Central memory CD8-positive, alpha-beta T cell (primary cell): ENCODE results near the gene EGLN2.
A peak's percentile ranks its signal among the peaks of the same experiment; 100 is the strongest.
"Not testable (repeated sequence)": the region's sequence is repeated elsewhere in the genome, so short reads cannot be mapped to it uniquely, and the experiment has no call there.

Experiments used
- ATAC-seq: fragments of 150-1000 bp; cut with Tn5 transposase; replicated peaks from 2 replicates; pipeline ENCODE4 v1.10.0; 2022; ENCODE audit warnings: mild to moderate bottlenecking, moderate FRiP score, moderate number of reproducible peaks; ENCODE audit not compliant: poor library complexity, severe bottlenecking; ENCODE audit errors: extremely low read depth
- DNase-seq, 2 donors: peaks; one replicate each; pipeline ENCODE4 v3.0.0; 2021; ENCODE audit warnings: low spot score in 2 of 2
- H3K27ac Mint-ChIP-seq: one replicate; pipeline ENCODE4 v1.8.0; 2022; ENCODE audit warnings: low read depth, mild to moderate bottlenecking, moderate library complexity, mixed read lengths
- H3K27me3 Mint-ChIP-seq: one replicate; pipeline ENCODE4 v1.8.0; 2022; ENCODE audit warnings: mixed read lengths
- H3K36me3 Mint-ChIP-seq: one replicate; pipeline ENCODE4 v1.8.0; 2022; ENCODE audit warnings: mild to moderate bottlenecking, moderate library complexity, mixed read lengths; ENCODE audit not compliant: insufficient read depth
- H3K4me1 Mint-ChIP-seq: one replicate; pipeline ENCODE4 v1.8.0; 2022; ENCODE audit warnings: mixed read lengths
- H3K4me3 Mint-ChIP-seq: one replicate; pipeline ENCODE4 v1.8.0; 2022; ENCODE audit warnings: mild to moderate bottlenecking, moderate library complexity, mixed read lengths
- H3K9me3 Mint-ChIP-seq: one replicate; pipeline ENCODE4 v1.8.0; 2022; ENCODE audit warnings: mixed read lengths

The EGLN2 gene

DNA sequence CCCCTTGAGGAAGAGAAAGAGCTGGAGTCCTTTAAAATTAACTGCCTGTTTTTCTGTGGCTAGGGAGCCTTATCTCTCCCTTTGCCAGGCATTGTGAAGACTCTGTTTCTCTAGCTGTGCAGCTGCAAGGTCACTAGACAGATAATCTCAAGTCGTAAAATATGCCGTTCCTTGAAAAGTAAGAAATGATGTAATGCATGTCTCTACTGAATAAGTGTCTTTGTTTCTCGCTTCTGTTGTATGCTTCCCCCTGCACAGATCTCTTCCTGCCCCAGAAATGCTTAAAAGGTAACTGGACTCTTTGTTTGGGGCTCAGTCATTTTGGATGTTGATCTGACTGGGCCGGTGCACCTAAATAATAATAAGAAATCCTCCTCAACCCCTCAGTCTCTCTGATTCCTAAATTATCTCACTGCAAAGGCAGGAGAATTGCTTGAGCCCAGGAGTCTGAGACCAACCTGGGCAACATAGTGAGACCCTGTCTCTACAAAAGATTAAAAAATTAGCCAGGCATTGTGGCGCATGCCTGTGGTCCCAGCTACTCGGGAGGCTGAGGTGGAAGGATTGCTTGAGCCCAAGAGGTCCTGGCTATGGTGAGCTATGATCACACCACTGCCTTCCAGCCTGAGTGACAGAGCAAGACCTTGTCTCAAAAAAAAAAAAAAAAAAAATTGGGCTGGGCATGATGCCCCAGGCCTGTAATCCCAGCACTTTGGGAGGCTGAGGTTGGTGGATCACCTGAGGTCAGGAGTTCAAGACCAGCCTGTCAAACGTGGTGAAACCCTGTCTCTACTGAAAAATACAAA, 34.9 kb downstream of the EGLN2 start:
- not testable (repeated sequence) for H3K36me3 Mint-ChIP-seq, DNase-seq, H3K27ac Mint-ChIP-seq, ATAC-seq, H3K4me1 Mint-ChIP-seq, H3K27me3 Mint-ChIP-seq, H3K9me3 Mint-ChIP-seq
- peak overlapping the region; percentile 18 for H3K4me3 Mint-ChIP-seq

DNA sequence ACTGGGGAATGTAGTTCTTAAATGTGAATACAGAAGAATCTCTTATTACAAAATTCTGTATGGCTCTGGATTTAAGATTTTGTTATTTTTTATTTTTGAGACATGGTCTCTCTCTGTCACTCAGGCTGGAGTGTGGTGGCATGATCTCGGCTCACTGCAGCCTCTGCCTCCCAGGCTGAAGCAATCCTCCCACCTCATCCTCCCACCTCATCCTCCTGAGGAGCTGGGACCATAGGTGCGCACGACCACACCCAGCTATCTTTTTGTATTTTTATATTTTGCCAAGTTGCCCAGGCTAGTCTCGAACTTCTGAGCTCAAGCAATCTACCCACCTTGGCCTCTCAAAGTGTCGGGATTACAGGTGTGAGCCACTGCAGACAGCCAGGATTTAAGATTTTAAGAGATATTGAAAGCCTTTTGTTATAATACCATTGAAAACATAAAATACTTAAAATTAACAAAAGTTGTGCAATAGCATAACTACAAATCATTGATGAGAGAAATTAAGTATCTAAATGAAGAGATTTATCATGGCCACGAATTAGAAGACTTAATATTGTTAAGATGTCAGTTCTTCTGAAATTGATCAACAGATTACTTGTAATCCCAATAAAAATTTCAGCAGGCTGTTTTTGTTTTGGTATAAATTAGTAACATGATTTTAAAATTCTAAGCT, 37.9 kb downstream of the EGLN2 start:
- H3K9me3 Mint-ChIP-seq, result no peaks in the 10 kb centered on the region
- ATAC-seq (no peak), DNase-seq (no peak)
- H3K27ac Mint-ChIP-seq, result peak overlapping the region; percentile 16
- no peaks in the 10 kb centered on the region for H3K36me3 Mint-ChIP-seq
- H3K4me3 Mint-ChIP-seq, result no peak overlapping the region
- H3K4me1 Mint-ChIP-seq, result peaks cover 6% of the 10 kb centered on the region
- no peaks in the 10 kb centered on the region for H3K27me3 Mint-ChIP-seq

DNA sequence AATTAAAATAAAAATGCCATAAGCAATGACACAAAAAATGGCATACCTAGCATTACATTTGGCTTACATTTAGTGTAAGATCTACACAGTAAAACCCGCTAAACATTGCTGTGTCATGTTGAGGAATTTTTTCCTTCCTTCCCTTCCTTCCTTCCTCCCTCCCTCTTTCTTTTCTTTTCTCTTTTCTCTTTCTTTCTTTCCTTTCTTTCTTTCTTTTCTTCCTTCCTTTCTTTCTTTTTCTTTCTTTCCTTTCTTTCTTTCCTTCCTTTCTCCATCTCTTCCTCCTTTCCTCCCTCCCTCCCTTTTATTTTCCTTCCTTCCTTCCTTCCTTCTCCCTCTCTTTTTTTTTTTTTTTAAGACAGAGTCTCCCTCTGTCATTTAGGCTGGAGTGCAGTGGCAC, 39.5 kb downstream of the EGLN2 start:
- not testable (repeated sequence) for ATAC-seq, H3K27ac Mint-ChIP-seq, H3K36me3 Mint-ChIP-seq, H3K4me1 Mint-ChIP-seq, H3K9me3 Mint-ChIP-seq, H3K27me3 Mint-ChIP-seq, DNase-seq, H3K4me3 Mint-ChIP-seq

DNA sequence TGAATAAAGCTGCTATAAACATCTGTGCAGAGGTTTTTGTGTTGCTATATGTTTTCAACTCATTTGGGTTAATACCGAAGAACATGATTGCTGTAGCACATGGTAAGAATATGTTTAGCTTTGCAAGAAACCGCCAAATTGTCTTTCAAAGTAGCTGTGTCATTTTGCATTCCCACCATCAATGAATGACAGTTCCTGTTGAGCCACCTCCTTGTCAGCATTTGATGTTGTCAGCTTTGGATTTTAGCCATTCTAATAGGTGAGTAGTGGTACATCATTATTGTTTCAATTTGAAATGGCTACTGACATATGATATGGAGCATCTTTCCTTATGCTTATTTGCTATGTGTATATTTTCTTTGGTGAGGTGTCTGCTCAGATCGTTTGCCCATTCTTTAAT, 43.0 kb downstream of the EGLN2 start:
- H3K9me3 Mint-ChIP-seq, DNase-seq, H3K4me3 Mint-ChIP-seq, H3K36me3 Mint-ChIP-seq, H3K27ac Mint-ChIP-seq, ATAC-seq: not testable (repeated sequence)
- H3K4me1 Mint-ChIP-seq, result peaks cover 26% of the 10 kb centered on the region
- peaks cover 12% of the 10 kb centered on the region for H3K27me3 Mint-ChIP-seq

DNA sequence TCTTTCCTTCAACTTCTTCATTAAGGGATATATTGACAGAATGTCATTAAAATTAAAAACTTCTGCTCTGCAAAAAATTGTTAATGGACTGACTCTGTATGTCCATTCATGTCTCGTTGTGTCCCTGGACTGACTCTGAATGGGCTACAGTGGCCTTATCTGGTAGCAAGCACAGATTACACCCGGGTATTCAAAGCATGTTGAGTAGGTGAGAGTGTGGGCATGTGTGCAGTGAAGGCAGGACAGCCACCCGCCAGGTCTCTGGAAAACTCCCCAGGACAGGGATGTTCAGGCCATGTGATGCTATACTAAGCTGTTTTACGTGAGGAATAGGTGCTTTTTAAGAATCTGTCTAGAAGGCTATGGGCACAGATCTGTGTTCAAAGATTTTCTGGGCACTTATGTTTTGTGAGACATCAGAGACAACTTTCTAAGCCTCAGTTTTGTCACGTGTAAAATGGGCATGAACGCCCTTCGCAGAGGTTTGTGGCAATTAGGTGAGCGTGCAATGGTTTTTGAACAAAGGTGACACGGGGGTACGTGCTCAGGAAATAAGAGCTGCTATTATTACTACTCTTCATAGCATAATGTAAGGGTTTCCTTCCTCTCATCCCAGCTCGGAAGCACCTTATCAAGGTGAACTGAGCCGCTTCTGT, 44.1 kb downstream of the EGLN2 start:
- not testable (repeated sequence) for H3K9me3 Mint-ChIP-seq
- peak in 1 of 2 donors; percentile 23 for DNase-seq
- ATAC-seq, result peak; percentile 40
- Mint-ChIP-seq H3K36me3 (peaks cover 13% of the 10 kb centered on the region), H3K27ac (peak overlapping the region; percentile 91), H3K4me1 (peaks cover 38% of the 10 kb centered on the region), H3K4me3 (peak overlapping the region; percentile 66), H3K27me3 (peaks cover 23% of the 10 kb centered on the region)

DNA sequence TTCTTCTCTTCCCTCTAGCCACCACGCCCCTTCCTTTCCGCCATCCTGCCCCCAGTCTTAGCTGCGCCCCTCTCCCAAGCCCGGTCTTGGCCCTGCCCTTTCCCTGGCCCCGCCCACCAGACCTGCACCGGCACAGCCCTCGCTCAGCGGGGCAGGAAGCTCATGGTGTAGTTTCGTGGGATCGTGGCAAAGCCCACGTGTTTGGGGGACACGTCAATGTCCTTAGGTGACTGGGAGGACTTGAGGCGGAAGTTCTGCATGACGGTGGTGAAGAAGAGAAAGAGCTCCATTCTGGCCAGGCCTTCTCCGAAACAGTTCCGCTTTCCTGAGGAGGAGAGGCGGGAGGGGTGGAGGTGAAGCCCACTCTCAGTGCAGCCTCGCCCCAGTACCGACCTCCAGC, 44.7 kb downstream of the EGLN2 start:
- peak overlapping the region; percentile 66 for H3K4me3 Mint-ChIP-seq
- not testable (repeated sequence) for H3K9me3 Mint-ChIP-seq
- DNase-seq (peak; percentile 68 to 78), ATAC-seq (peak; percentile 96)
- H3K27ac Mint-ChIP-seq, result peak overlapping the region; percentile 91
- H3K27me3 Mint-ChIP-seq, result peaks cover 29% of the 10 kb centered on the region
- H3K36me3 Mint-ChIP-seq, result peaks cover 17% of the 10 kb centered on the region
- H3K4me1 Mint-ChIP-seq, result peaks cover 43% of the 10 kb centered on the region

DNA sequence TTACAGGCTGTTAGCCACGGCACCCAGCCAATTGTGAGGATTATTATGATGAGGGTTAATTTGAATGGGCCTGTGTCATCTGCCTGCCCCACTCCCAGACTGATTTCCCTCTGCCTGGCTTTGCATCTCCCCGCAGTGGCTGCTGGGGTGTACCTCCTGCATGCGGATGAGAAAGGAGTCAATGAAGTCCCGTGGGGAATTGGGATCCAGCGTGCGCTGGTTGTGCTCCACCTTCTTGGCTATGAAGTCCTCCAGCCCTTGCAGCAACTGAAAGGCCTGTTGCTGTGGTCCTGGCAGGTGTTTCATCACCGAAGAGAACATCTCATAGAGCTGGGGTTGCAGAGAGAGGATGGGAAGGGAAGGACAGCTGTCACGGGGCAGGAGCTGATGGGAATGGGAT, 47.7 kb downstream of the EGLN2 start:
- Mint-ChIP-seq H3K36me3 (peaks cover 31% of the 10 kb centered on the region), H3K4me1 (peaks cover 51% of the 10 kb centered on the region), H3K27me3 (peaks cover 54% of the 10 kb centered on the region)
- H3K27ac Mint-ChIP-seq, H3K4me3 Mint-ChIP-seq, DNase-seq, H3K9me3 Mint-ChIP-seq, ATAC-seq: not testable (repeated sequence)

DNA sequence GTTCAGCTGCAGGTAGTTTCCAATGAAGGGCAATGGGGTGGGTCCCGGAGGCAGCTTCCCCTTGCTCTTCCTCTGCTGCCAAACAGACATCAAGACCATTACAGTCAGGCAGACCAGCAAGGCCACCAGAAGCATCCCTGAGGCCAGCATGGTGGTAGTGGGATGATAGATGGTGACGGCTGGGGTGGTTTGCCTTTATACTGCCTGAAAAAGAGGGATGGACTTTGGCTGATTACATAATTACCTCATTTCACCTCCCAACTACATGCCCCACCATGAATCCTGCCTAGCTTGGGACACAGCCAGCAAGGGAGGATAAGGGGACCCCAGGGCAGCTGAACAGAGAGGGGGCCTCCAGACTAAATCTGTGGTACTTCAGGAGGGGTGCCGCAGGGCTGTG, 51.3 kb downstream of the EGLN2 start, which contains the start of gene CYP2A6:
CYP2A6 (minus strand) TSS at position 171 of the 400 bp plus-strand sequence; CDS start at position 150, 21 bp downstream.
- H3K27me3 Mint-ChIP-seq, result peaks cover 46% of the 10 kb centered on the region
- ATAC-seq, DNase-seq, H3K9me3 Mint-ChIP-seq: not testable (repeated sequence)
- peak within 1 kb of the TSS; percentile 93 for H3K27ac Mint-ChIP-seq
- peaks cover 27% of the 10 kb centered on the region for H3K36me3 Mint-ChIP-seq
- H3K4me3 Mint-ChIP-seq, result peak within 1 kb of the TSS; percentile 62
- H3K4me1 Mint-ChIP-seq, result peaks cover 30% of the 10 kb centered on the region

DNA sequence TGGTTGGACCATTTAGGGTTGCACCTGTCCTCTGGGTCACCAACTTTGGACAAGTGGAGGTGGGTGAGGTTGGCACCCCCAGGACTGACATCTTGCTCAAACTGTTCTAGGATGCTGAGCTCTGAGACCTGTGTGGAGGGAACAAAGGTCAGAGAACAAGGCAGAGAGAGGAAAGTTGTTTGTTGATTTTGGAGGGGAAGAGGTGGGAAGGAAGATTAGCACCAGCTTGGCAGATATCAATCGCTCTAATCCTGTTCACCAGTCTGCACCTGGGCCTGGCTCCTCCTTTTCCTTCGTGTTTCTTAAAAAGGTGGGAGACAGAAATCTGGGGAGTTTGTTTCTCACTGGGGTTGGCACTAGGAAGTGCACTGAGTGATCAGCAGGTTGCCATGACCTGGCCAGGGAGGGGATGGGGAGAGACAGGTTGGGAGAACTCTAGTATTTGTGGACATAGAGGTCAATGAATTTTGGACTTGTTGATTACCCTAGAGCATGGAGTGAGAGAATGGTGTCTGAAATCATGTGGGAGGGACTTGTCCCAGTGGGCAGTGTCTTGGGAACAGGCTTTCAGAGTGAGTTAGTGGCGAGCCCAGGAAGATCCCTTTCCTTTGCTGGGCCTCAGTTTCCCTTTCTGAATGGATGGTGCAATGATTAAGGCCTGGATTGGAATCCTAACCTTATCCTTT, 53.6 kb downstream of the EGLN2 start:
- ATAC-seq, H3K27ac Mint-ChIP-seq, DNase-seq, H3K9me3 Mint-ChIP-seq, H3K4me3 Mint-ChIP-seq: not testable (repeated sequence)
- Mint-ChIP-seq H3K27me3 (peaks cover 36% of the 10 kb centered on the region), H3K36me3 (peaks cover 23% of the 10 kb centered on the region), H3K4me1 (peaks cover 19% of the 10 kb centered on the region)
